Smooth muscle cell of trachea (primary cell): ENCODE data around the gene HARS2. TPM values are rescaled to one million over a fixed set of nuclear protein-coding genes. Genes with fewer than 3 reads are reported as not detected.

Experiments used
- total RNA-seq: library from RNA; depleted of rRNA; stranded (reverse); fragments of >200 nt; gene quantifications from 2 replicates; pipeline ENCODE4 v1.2.1, GENCODE V29; 2014

Gene HARS2
- total RNA-seq = 32.7 and 40.9 TPM in 2 replicates

GRCh38 chr5:140690941-140691924, at the start of gene HARS2, which contains the start of gene HARS1:
HARS2 (plus strand) TSS chr5:140691455; CDS start chr5:140691649, 194 bp downstream.
HARS1 (minus strand) TSS chr5:140691370; CDS start chr5:140691304, 66 bp downstream.

GRCh38 chr5:140664359-140665119, 26.7 kb upstream of the HARS2 start, which contains the start of gene WDR55:
WDR55 (plus strand) TSS chr5:140664904; CDS start chr5:140664913, 9 bp downstream.

GRCh38 chr5:140673187-140673976, 17.9 kb upstream of the HARS2 start, which contains the start of gene DND1:
DND1 (minus strand) TSS chr5:140673576; CDS start chr5:140673542, 34 bp downstream.

GRCh38 chr5:140700177-140701144, 9.2 kb downstream of the HARS2 start, which contains the start of gene ZMAT2:
ZMAT2 (plus strand) TSS chr5:140700447; CDS start chr5:140700461, 14 bp downstream.

Other genes starting within 250 kb of the HARS2 start
- 1.5 and 3.3 TPM in 2 replicates for gene EIF4EBP3, start 143.8 kb upstream of the HARS2 start, total RNA-seq
- gene SRA1, start 134.0 kb upstream of the HARS2 start, total RNA-seq = 33.7 and 44.9 TPM in 2 replicates
- 20.2 and 28.5 TPM in 2 replicates for gene APBB3, start 126.9 kb upstream of the HARS2 start, total RNA-seq
- 23.2 and 24.4 TPM in 2 replicates for gene SLC35A4, start 126.6 kb upstream of the HARS2 start, total RNA-seq
- 0.44 and 0.50 TPM in 2 replicates for gene CD14, start 58.3 kb upstream of the HARS2 start, total RNA-seq
- gene TMCO6, start 52.0 kb upstream of the HARS2 start, total RNA-seq = 9.3 and 12.5 TPM in 2 replicates
- gene NDUFA2, start 43.8 kb upstream of the HARS2 start, total RNA-seq = 45.8 and 46.8 TPM in 2 replicates
- 93.3 and 136 TPM in 2 replicates for gene IK, start 43.6 kb upstream of the HARS2 start, total RNA-seq
- 34.9 and 36.7 TPM in 2 replicates for gene WDR55, start 26.6 kb upstream of the HARS2 start, total RNA-seq
- gene DND1, start 17.9 kb upstream of the HARS2 start, total RNA-seq = 0.17 and 0.29 TPM in 2 replicates
- gene HARS1, start 85 bp upstream of the HARS2 start, total RNA-seq = 70.6 and 73.6 TPM in 2 replicates
- gene ZMAT2, start 9.0 kb downstream of the HARS2 start, total RNA-seq = 51.1 and 72.0 TPM in 2 replicates
- under 0.01 TPM in 1 of 2 replicates, not detected in the other for gene PCDHA1, start 94.7 kb downstream of the HARS2 start, total RNA-seq
- 0.17 TPM in 1 of 2 replicates, not detected in the other for gene PCDHA2, start 103.4 kb downstream of the HARS2 start, total RNA-seq
- gene PCDHA3, start 109.6 kb downstream of the HARS2 start, total RNA-seq = 0.15 and 0.17 TPM in 2 replicates
- 0.29 and 0.33 TPM in 2 replicates for gene PCDHA4, start 115.6 kb downstream of the HARS2 start, total RNA-seq
- gene PCDHA5, start 130.2 kb downstream of the HARS2 start, total RNA-seq = under 0.01 TPM in 1 of 2 replicates, not detected in the other
- 0.44 and 0.50 TPM in 2 replicates for gene PCDHA6, start 136.5 kb downstream of the HARS2 start, total RNA-seq
- gene PCDHA7, start 142.8 kb downstream of the HARS2 start, total RNA-seq = 0.29 and 0.66 TPM in 2 replicates
- gene PCDHA8, start 149.7 kb downstream of the HARS2 start, total RNA-seq = under 0.01 and 0.15 TPM in 2 replicates
- gene PCDHA9, start 156.9 kb downstream of the HARS2 start, total RNA-seq = under 0.01 TPM in 2 replicates
- gene PCDHA10, start 164.4 kb downstream of the HARS2 start, total RNA-seq = under 0.01 and 0.17 TPM in 2 replicates
- gene PCDHA11, start 177.5 kb downstream of the HARS2 start, total RNA-seq = 0.29 and 0.50 TPM in 2 replicates
- gene PCDHA12, start 183.9 kb downstream of the HARS2 start, total RNA-seq = under 0.01 TPM in 1 of 2 replicates, not detected in the other
- under 0.01 TPM in 2 replicates for gene PCDHA13, start 190.7 kb downstream of the HARS2 start, total RNA-seq
- gene PCDHAC1, start 234.8 kb downstream of the HARS2 start, total RNA-seq = under 0.01 TPM in 2 replicates